ENCODE results near the gene CAMK1G. TPM values are rescaled to one million over a fixed set of nuclear protein-coding genes. Genes with fewer than 3 reads are reported as not detected.

CAMK1G gene
- total RNA-seq, 1 experiment from 2014 or later: not detected

GRCh38 chr1:209597499-209597898 is 14.0 kb downstream of the CAMK1G start:
- intact Hi-C loops (cut with micrococcal nuclease; ENCODE audit: unreplicated experiment): no loop called here
- ChIA-PET POLR2A (ENCODE audit: unreplicated experiment) (no interaction called here), CTCF (no interaction called here)
- Histone ChIP-seq H3K27me3 (ENCODE audit: insufficient read depth, low read depth) (no peaks in the 10 kb centered on the region; the same call in 1 of the 2 replicates), H3K4me3 (no peak overlapping the region), H3K79me2 (ENCODE audit: low read depth) (no peaks in the 10 kb centered on the region), H3K36me3 (ENCODE audit: low read depth) (no peaks in the 10 kb centered on the region), H3K27ac (no peak overlapping the region), H4K20me1 (ENCODE audit: insufficient read depth) (no peaks in the 10 kb centered on the region), H3K9me2 (ENCODE audit: insufficient read depth) (no peaks in the 10 kb centered on the region), H3K4me2 (no peak overlapping the region), H2AFZ (no peak overlapping the region), H3K9me3 (ENCODE audit: insufficient read depth, low read depth) (no peaks in the 10 kb centered on the region), H3K4me1 (replicated peaks; ENCODE audit: insufficient read depth) (no peaks in the 10 kb centered on the region), H3F3A (ENCODE audit: insufficient read depth, low read depth) (no peaks in the 10 kb centered on the region)
- BruUV-seq (replicated peaks): no TSS peak
- no peak for TF ChIP-seq EZH2 (IDR thresholded peaks at IDR 0.05; ENCODE audit: low read depth)
- TF ChIP-seq, protein P1, sequence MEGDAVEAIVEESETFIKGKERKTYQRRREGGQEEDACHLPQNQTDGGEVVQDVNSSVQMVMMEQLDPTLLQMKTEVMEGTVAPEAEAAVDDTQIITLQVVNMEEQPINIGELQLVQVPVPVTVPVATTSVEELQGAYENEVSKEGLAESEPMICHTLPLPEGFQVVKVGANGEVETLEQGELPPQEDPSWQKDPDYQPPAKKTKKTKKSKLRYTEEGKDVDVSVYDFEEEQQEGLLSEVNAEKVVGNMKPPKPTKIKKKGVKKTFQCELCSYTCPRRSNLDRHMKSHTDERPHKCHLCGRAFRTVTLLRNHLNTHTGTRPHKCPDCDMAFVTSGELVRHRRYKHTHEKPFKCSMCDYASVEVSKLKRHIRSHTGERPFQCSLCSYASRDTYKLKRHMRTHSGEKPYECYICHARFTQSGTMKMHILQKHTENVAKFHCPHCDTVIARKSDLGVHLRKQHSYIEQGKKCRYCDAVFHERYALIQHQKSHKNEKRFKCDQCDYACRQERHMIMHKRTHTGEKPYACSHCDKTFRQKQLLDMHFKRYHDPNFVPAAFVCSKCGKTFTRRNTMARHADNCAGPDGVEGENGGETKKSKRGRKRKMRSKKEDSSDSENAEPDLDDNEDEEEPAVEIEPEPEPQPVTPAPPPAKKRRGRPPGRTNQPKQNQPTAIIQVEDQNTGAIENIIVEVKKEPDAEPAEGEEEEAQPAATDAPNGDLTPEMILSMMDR (conservative IDR thresholded peaks at IDR 0.05): no peak
- no peak for DNase-seq

GRCh38 chr1:209598227-209598626 is 14.7 kb downstream of the CAMK1G start:
- no peaks in the 10 kb centered on the region for H3K9me2 ChIP-seq (ENCODE audit: insufficient read depth)
- no peak overlapping the region for H3K4me3 ChIP-seq
- no peak for DNase-seq
- no peaks in the 10 kb centered on the region for H3F3A ChIP-seq (ENCODE audit: insufficient read depth, low read depth)
- TF ChIP-seq, protein P1 (conservative IDR thresholded peaks at IDR 0.05): no peak
- no peak for TF ChIP-seq EZH2 (IDR thresholded peaks at IDR 0.05; ENCODE audit: low read depth)
- H3K27ac ChIP-seq: no peak overlapping the region
- ChIA-PET CTCF (no interaction called here), POLR2A (ENCODE audit: unreplicated experiment) (no interaction called here)
- no peaks in the 10 kb centered on the region for H3K4me1 ChIP-seq (replicated peaks; ENCODE audit: insufficient read depth)
- BruUV-seq (replicated peaks): no TSS peak
- no peaks in the 10 kb centered on the region for H4K20me1 ChIP-seq (ENCODE audit: insufficient read depth)
- intact Hi-C loops (cut with micrococcal nuclease; ENCODE audit: unreplicated experiment): no loop called here
- no peaks in the 10 kb centered on the region for H3K79me2 ChIP-seq (ENCODE audit: low read depth)
- no peak overlapping the region for H3K4me2 ChIP-seq
- H2AFZ ChIP-seq: no peak overlapping the region
- no peaks in the 10 kb centered on the region for H3K36me3 ChIP-seq (ENCODE audit: low read depth)
- H3K9me3 ChIP-seq (ENCODE audit: insufficient read depth, low read depth): no peaks in the 10 kb centered on the region
- no peaks in the 10 kb centered on the region; the same call in 1 of the 2 replicates for H3K27me3 ChIP-seq (ENCODE audit: insufficient read depth, low read depth)

DNA sequence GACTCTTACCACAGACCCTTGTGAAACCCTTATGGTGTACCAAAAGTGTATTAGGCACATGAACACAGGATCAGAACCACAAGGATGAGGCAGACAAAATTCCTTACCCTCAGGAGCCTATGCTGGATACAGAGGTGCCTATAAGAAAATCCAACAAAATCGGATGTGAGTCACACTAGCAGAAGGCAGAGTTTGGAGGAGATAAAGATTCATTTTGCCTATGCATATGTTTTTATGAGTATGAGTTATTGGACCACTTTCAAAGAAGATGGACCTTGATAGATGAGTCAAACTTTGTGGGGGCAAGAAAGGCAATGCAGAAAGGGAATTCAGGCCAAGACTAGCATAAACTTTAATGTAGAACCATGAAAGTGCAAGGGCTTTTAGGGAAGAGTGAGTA is 17.0 kb downstream of the CAMK1G start:
- Histone ChIP-seq H3K9me2 (ENCODE audit: insufficient read depth) (no peaks in the 10 kb centered on the region), H3K4me3 (no peak overlapping the region), H4K20me1 (ENCODE audit: insufficient read depth) (no peaks in the 10 kb centered on the region), H3F3A (ENCODE audit: insufficient read depth, low read depth) (no peaks in the 10 kb centered on the region), H2AFZ (no peak overlapping the region), H3K4me1 (replicated peaks; ENCODE audit: insufficient read depth) (no peaks in the 10 kb centered on the region), H3K79me2 (ENCODE audit: low read depth) (no peaks in the 10 kb centered on the region), H3K27me3 (ENCODE audit: insufficient read depth, low read depth) (no peaks in the 10 kb centered on the region; the same call in 1 of the 2 replicates), H3K4me2 (no peak overlapping the region), H3K27ac (no peak overlapping the region), H3K36me3 (ENCODE audit: low read depth) (no peaks in the 10 kb centered on the region), H3K9me3 (ENCODE audit: insufficient read depth, low read depth) (no peaks in the 10 kb centered on the region)
- no TSS peak for BruUV-seq (replicated peaks)
- intact Hi-C loops (cut with micrococcal nuclease; ENCODE audit: unreplicated experiment): no loop called here
- ChIA-PET CTCF (no interaction called here), POLR2A (ENCODE audit: unreplicated experiment) (interaction anchor here (0.7 kb wide), 1 partner anchor 1732 kb away, joined by 4 read pairs; no protein-coding TSS in a partner anchor)
- TF ChIP-seq, protein P1 (conservative IDR thresholded peaks at IDR 0.05): no peak
- TF ChIP-seq EZH2 (IDR thresholded peaks at IDR 0.05; ENCODE audit: low read depth): no peak
- DNase-seq: no peak

All from PC-9 (cell line).